NCI-H510A treated with DMSO at 0.1 percent for 48 hours (cell line): ENCODE results near the gene LRMDA.

Experiments
- DNase-seq: peaks from one replicate; lab custom pipeline; 2025; lab: John Stamatoyannopoulos, UW

The LRMDA gene

DNA sequence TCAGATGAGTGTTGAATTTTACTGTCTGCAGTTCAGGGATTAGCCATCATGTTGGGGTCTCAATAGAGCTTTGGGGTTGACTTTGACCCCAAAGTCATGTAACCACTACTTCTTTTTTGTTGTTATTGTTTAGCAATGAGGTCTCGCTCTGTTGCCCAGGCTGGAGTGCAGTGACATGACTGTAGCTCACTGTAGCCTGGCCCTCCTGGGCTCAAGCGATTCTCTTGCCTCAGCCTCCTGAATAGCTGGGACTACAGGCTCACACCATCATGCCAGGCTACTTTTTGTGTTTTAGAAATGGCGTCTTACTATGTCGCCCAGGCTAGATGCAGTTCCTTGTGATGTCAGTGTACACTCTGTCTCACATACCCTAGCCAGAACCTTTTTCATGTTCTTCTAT, 598.4 kb downstream of the LRMDA start:
- no peak for DNase-seq

DNA sequence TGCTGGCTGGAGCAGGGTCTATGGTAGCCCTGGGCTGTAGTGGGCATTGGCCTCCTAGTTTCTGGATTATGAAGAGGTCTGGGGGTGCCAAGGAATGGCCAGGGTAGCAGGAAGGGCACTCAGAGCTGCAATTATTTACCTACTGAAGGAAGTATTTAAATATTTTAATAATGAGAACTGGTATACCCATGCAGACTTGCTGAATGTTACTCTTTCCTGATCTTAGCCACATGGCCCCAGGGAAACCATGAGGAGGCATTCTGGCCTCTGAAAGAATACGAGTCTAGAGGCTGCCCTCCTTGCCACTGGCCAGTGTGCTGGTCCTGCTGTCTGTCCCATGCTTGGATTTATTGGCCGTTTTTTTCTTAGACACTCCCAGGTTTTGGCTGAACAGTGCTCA, 599.7 kb downstream of the LRMDA start:
- no peak for DNase-seq

DNA sequence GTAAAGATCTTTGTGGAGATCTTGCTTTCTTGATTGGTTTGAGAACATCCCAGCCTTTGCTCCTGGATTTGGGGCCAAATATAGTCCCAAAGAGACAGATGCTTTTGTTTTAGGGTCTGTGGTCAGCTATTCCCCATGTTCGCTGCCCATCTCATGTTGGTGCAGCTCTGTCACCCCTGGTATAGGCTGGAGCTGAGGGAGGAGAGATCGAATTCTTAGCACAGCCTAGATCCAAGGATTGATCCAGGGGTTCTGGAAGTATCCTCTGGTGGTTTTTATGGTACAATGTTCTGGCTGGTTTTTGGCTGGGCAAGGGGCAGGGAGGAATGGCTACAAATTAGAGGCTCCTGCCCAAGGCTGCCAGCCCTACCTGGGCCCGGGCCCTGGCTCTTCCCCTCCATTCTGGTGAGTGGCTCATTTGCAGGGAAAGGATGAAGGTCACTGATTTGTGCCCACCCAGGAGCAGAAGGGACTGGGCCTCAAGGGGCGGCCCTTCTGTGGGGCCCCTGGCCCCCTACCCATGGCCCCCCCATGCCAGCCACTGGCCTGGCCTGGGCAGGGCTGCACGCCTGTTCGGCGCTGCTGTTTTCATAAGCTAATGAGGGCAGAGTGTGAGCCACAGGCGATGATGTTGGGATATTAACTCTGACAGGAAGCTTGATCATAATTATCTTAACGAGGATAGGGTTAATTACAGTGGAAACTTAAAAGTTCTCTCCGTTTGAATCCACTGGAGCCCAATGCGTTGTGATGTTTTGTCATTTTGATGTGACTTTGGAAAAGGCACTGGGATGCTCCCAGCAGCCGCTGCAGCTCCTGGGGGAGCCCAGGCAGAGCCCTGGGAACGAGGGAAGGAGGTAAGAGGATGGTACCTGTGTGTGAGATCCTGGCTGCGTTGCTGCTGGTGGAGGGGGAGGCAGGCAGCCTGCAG, 600.6 kb downstream of the LRMDA start:
- no peak for DNase-seq

DNA sequence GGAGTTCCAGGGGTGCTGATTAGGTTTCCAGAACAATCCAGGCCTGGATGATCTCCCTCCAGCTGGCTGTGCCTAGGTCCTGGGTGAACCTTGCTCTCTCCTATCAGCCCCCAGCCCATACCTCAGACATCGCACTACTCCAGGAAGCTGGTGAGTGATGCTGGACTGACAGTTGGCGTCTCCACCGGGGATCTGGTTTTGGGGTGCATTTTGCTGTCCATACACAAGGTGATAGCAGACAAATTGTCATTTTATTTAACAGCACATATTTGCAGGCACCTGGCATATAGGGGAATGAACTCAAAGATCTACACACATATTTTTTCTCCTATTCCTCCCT, 601.2 kb downstream of the LRMDA start:
- DNase-seq: no peak

DNA sequence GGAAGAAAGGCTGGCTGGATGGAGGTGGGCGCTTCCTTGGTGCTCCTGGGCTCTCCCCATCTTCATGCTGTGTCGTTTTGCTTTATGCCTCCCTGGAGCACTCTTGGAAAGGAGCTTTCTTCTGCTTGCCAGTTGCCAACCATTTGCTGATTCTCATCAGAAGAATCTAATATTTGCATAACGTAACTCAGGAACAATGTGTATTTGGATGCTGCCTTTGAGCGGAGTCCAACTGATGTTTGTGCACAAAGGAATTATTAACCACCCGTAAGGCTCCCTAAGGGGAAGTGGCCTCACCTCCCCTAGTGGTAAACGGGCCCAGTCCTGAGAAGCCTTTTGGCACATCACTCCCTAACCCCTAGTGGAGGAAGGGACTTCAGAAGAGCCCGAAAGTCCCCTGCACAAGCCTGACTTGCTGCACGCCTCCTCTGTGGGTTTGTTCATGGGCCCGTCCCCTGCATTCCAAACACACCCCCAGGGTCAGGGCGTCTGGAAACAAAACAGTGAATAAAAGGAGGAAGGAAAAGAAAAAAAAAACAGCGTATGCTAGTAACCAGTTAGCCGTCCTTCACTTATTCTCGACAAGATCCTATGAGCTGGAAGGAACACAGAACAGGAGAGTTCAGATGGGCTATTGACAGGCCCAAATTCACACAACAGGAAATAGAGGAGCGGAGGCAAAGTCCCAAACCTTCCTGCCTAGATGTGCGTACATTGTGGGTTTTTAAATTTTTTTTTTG, 602.2 kb downstream of the LRMDA start:
- no peak for DNase-seq

DNA sequence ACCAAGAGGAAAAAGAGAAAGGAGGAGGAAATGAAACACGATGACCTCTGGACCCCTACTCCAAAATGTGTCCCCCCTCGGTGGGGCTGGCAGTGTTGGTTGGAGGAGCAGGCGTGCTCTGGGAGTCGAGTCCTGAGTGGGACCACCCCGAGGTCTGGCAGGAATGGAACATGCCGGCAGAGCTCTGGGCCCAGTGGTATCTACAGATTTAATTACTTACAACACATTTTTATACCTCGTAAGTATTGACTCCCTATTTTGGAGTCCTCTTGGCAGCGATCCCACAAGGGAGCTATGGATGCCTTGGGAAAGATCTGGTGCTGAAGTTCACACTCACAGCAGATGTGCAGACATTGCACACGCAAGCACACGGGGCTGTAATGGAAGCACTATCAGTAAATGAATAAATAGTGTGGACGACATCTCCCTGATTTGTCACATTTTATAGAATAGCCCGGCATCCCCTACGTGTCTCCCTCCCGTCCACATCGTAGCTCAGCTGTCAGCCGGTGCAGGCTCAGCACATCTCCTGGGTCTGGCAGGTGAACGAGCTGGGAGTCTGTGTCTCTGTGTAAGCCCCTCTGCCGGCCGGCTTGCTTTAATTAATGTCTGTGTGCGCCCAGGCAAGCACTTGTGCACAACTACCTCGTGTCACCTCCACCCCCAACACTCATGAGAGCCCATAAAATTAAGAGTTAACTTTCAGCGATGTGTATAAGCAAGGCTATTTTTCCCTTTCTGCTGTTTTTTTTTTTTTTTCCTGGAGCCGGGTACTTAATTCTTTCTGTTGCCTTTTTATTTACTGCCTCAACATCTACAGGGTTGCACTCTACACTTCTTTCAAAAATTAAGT, 603.2 kb downstream of the LRMDA start:
- DNase-seq: peak; percentile 49

DNA sequence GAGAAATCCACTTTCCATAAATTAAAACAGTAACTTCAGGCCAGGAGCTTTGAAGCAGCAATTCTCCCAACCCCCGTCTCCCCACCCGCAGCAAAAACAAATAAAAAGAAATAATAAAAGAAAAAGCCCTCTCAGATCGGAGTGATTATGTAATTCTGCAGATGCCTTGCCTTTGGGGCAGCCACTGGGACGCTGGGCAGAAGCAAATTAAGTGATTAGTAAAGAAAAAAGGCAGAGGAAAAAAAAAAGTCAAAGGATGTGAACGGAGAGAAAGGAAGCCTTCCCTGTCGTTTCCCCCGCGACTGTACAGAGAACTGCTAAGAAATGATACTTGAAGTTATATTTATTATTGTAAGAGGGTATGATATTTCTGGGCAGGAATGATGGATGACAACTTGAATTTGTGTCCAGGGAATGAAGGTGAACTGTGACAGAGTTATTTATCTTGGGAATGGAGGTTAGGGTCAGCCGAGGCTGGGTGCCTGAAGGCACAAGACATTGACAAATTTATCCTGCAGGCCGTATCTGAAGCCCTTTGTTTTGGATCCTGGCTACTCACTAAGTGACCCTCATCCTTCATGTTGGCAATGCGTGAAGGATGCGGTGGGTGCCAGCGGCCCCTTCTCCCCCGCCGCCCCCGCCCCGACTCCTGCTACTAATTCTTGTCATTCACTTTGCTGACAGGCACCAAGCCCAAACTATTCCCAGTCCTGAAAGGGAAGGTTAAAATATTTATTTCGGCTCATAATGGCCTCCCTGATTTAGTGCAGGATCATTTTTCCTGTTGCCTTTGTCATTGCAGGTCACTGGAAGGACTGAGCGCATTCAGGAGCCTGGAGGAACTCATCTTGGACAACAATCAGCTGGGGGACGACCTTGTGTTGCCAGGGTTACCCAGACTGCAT, 604.0 kb downstream of the LRMDA start:
- DNase-seq: peak; percentile 11

DNA sequence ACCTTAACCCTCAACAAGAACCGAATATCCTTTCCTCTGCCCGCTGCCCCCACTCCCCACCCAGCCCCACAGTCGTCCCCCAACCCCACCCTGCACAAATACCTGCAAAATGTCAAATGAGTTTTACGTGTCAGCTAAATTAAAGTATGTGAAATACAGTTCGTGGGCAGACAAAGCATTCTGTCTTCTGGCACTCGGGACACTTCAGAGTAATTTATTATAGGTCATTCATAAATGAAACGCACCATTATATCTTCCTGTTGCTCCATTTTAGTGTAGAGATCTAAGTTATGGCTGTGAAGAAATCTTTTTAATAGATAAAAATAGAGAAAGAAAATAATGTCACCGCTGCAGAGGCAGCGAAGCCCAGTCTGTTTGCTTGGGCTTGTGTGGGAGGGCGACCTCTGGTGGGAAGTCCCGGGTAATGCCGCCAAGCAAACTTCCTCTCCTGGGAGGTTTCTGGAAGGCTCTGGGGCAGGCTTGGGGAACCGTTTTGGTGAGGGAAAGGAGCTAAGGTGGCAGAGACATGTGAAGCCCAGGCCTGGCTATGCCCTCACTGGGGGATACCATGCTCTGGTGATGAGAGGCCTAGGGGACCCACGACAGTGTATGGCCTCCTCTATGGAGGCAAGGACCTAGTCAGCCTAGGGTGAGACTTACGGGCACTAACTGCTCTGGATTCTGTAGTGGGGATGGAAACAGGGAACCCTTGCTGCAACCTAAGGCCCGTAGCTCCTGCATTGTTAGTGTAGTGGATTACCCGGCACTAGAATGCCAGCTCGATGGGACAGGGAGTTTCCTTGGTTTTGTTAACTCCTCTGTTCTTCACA, 604.9 kb downstream of the LRMDA start:
- peak; percentile 59 for DNase-seq

DNA sequence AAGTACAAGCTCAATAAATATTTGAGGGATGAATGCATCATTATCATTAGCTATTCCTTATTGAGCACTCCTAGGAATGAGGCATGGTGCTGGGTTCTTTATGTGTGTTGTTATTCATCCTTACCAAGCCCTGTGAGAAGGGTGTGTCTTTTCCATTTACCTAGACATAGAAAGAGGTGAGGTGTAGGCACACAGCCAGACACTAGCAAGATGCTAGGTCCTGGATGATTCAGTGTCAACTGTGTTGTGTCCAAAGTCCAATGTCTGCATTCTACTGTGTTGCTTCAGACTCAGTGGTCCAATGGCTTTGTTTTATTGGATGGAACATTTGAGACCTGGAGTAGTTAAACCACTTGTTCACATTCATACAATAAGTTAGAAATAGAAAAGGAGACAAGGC, 605.5 kb downstream of the LRMDA start:
- no peak for DNase-seq

DNA sequence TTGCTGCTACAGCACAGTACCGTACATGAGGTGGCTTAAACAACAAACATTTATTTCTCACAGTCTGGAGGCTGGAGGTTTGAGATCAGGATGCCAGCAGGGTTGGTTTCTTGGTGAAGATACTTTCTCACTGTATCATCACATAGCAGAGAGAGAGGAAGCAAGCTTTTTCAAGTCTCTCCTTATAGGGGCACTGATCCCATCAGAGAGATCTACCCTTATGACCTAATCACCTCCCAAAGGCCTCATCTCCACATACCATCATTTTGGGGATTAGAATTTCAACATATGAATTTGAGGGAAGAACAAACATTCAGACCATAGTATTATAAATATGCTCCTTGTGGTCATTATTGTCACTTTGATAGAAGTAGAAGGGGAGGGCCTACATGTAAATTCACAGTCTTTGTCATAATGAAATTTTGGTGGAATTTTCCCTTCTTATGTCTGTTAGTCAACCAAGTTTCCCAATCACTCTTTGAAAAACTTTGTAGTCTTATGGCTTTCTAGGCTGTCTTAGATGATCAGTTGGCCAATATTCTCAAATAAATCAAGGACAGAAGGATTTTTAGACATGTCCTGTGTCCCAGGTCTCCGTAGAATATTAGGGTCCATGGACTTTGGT, 606.2 kb downstream of the LRMDA start:
- DNase-seq: no peak

DNA sequence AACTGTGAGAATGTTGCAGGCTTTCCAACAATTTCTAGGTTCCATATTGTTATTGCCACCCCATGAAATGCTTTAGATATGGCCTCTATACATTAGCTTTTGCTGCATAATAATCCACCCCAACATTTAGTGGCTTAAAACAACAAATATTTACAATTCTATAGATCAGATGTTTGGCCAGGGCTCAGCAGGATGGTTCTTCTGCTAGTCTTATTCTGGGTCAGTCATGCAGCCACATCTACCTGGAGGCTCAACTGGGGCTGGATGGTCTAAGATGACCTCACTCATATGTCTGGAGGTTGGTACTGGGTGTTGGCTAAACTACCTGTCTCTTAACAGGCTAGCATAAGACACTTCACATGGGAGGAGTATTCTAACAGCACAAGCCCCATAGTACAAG, 607.3 kb downstream of the LRMDA start:
- DNase-seq: no peak

DNA sequence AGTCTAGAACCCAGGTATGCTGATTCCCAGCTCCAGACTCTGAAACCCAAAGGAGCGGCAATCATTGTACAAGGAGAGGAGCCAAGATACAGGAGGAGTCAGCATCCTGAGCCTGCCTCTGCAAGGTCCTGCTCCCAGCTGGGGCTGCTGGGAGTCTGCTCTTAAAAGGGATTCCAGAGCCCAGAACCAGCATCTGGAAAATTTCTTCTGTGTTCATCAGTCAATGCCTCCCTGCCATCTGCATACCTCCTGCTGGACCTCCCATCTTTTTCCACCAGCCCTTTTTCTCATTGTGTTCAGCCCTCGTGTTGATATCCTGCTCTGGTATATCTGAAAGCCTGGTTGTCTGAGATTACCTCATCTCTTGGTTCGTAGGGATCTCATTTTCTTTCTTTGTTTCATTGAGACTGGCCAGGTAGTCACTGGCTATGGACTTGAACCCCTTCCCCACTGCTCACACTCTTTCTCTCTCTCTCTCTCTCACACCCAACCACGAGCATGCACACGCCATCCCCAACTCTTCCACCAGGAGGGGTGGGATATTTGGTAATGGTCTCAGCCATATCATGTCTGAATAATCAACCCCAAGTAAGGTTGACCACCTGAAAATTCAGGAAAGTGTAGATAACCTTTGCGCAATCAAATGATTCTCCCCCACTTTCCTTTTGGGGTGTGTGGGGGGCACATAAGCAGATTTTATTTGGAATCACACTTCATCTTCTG, 608.8 kb downstream of the LRMDA start:
- DNase-seq: no peak

DNA sequence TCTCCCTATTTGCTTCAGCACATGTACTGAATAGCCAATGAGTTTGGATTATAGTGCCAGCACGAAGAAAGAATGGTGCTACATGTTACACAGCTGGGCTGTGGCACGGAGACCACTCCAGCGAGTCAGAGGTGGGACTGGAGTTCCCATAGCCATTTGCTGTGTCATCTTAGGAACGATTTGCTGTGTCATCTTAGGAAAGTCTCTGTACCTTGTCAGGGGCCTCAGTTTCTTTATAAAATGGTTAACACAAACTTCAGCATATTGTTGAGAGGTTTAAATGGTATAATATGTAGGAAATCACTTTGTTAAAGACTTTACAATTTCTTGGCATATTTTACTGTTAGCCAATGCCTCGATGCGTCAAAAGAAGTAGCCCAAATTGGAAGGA, 609.4 kb downstream of the LRMDA start:
- no peak for DNase-seq

DNA sequence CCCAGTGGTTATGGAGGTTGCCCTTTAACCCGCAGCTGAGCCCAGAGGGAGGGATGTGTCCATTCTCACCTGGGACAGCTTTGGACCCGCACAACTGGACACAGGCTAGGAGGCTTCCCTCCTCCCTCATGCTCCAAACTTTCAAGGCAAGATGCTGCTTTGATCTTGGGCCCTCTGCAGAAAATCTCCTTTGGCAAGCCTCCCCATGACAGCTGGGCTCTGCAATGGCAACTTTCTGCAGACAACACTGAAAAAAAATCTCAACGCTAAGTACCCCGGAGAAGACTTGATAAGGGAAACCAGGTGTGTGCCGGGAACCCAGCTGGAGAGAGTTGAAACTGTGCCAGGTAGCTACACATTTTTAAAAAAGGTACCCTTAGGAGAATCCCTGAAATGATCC, 610.1 kb downstream of the LRMDA start:
- no peak for DNase-seq

DNA sequence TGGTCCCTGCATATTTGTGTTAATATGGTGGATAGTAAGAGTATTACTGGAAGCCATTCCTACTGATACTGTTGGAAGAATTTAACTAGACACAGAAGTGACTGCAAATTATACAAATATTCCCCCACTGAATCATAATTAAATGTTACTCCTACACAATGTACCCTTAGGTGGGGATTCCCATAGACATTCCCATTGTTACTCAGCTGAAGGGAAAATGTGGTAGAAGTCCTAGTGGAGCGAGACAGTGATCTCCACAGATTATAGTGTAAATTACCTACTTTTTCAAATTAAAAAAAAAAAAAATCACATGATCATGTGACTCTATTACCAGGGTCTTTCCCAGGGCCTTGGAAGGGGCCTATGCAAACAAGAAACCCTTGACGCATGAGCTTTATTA, 611.8 kb downstream of the LRMDA start:
- no peak for DNase-seq

DNA sequence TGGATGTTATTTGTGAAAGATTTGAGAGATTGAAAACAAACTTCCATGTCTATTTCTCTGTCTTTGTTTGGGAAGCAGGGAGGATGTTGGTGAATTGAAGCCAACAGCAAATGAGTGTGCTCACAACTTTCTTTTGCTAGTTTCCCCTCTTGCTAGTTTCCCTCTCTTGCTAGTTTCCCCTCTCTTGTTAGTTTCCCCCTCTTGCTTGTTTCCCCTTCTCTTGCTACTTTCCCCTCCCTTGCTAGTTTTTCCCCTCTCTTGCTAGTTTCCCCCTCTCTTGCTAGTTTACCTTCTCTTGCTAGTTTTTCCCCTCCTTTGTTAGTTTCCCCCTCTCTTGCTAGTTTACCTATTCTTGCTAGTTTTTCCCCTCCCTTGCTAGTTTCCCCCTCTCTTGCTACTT, 613.3 kb downstream of the LRMDA start:
- DNase-seq: no peak

DNA sequence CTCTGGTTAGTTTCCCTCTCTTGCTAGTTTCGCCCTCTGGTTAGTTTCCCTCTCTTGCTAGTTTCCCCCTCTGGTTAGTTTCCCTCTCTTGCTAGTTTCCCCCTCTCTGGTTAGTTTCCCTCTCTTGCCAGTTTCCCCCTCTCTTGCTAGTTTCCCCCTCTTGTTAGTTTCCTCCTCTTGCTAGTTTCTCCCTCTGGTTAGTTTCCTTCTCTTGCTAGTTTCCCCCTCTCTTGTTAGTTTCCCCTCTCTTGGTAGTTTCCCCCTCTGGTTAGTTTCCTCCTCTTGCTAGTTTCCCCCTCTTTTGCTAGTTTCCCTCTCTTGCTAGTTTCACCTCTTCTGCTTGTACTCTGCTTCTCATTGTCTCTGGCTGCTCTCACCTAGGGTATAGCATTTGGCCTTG, 613.8 kb downstream of the LRMDA start:
- no peak for DNase-seq

DNA sequence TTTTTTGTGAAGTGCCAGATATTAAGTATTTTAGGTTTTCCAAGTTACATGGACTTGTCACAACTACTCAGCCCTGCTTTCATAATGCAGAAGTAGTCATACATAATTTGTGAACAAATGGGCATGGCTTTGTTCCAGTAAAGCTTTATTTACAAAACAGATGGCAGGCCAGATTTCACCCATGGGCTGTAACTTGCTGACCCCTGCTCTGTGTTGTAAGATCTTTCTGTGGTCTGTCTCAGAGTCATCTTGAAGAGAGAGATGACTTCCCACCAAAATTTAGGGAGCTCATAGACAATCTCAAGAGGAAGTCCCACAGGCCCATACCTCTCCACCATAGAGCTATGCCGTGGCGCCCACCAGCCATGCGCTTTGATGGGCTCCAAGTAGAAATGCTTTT, 616.1 kb downstream of the LRMDA start:
- no peak for DNase-seq

DNA sequence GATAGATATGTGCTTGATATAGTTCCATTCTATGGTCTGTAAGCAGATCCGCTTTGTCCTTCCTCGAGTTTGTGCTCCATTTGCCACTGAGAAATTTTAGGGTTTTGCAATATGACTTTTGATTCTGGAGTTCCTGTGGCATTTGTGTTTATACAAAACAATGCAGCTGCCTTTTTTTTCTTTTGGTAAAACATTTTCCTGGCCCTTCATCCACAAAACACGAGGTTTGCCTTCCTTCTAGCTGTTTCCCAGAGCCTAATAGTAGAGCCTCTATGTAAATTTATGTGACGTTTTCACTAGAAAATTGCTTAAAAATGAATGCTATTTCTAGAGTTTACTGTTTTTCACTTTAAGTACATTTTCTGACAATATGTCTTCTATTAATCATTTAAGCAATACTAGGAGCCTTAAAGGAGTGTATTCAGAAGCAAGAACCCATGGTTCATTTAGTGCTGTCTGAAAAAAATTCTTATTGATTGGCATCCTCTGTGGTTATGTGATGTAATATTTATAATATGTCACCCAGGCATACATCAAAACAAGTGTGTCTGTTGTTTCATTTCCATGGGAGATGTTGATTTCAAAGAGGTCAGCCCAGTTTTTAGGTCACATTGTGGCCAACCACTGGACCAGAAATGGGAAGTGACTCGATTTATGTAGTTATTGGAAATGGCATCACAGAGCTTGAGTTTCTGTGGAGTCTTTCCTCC, 618.3 kb downstream of the LRMDA start:
- DNase-seq: no peak
